Skeletal muscle tissue (tissue), 4 donors: ENCODE measurements around the gene MMP14. TPM values are rescaled to one million over a fixed set of nuclear protein-coding genes. Genes with fewer than 3 reads are reported as not detected.
"Not testable (repeated sequence)": the region's sequence is repeated elsewhere in the genome, so short reads cannot be mapped to it uniquely, and the experiment has no call there.

Experiments
- H3K27ac ChIP-seq: one replicate; pipeline ENCODE4 v1.7.0; 2013; ENCODE audit warnings: mild to moderate bottlenecking, low read depth, low read length, inconsistent platforms
- H3K27me3 ChIP-seq, 3 donors: one replicate each; pipeline ENCODE4 v1.7.0; 2013; ENCODE audit warnings: low read length in 3 of 3; ENCODE audit not compliant: control insufficient read depth in 3 of 3, insufficient read depth in 3 of 3
- H3K36me3 ChIP-seq, 3 donors: one replicate each; pipeline ENCODE4 v1.7.0; 2013; ENCODE audit warnings: low read length in 3 of 3; ENCODE audit not compliant: control insufficient read depth in 3 of 3, insufficient read depth in 3 of 3
- H3K4me1 ChIP-seq, 3 donors: one replicate each; pipeline ENCODE4 v1.7.0; 2013; ENCODE audit warnings: low read length in 3 of 3, mild to moderate bottlenecking in 3 of 3; ENCODE audit not compliant: control insufficient read depth in 3 of 3, insufficient read depth in 3 of 3
- H3K4me3 ChIP-seq, 3 donors: one replicate each; pipeline ENCODE4 v1.7.0; 2013; ENCODE audit warnings: low read length in 3 of 3
- H3K9ac ChIP-seq, 3 donors: one replicate each; pipeline ENCODE4 v1.7.0; 2013; ENCODE audit warnings: low read length in 3 of 3, mild to moderate bottlenecking in 3 of 3, moderate library complexity in 2 of 3, low read depth in 1 of 3
- H3K9me3 ChIP-seq, 3 donors: one replicate each; pipeline ENCODE4 v1.7.0; 2013; ENCODE audit warnings: low read length in 3 of 3; ENCODE audit not compliant: control insufficient read depth in 3 of 3
- total RNA-seq: library from RNA; depleted of rRNA; stranded (reverse); fragments of >200 nt; gene quantifications from one replicate; pipeline ENCODE4 v1.2.3, GENCODE V29; 2014
- donor health status: Osteomylitis.

MMP14 gene
- total RNA-seq, 1 donor from 2014 or later, result 96.0 TPM

- H3K4me1 ChIP-seq, result no peaks in the 10 kb centered on the region
- no peaks in the 10 kb centered on the region for H3K9me3 ChIP-seq
- H3K27me3 ChIP-seq, result peaks cover 0 to 3% (median 0%) of the 10 kb centered on the region in 3 donors
- H3K4me3 ChIP-seq, result no peak overlapping the region
- no peak overlapping the region for H3K9ac ChIP-seq
- no peak overlapping the region for H3K27ac ChIP-seq
- H3K36me3 ChIP-seq, result no peaks in the 10 kb centered on the region
These were observed 37.9 kb upstream of the MMP14 start for GRCh38 chr14:22798528-22798927.

GRCh38 chr14:22800346-22800745 lies 36.0 kb upstream of the MMP14 start:
- no peaks in the 10 kb centered on the region for H3K4me1 ChIP-seq

GRCh38 chr14:22801716-22802115 lies 34.7 kb upstream of the MMP14 start:
- Histone ChIP-seq H3K27ac (no peak overlapping the region), H3K27me3 (no peaks in the 10 kb centered on the region), H3K4me3 (no peak overlapping the region), H3K36me3 (no peaks in the 10 kb centered on the region), H3K9ac (no peak overlapping the region), H3K4me1 (no peaks in the 10 kb centered on the region), H3K9me3 (no peaks in the 10 kb centered on the region)

More at GRCh38 chr14:22800346-22800745, 36.0 kb upstream of the MMP14 start:
- no peak overlapping the region for H3K27ac ChIP-seq
- no peak overlapping the region for H3K4me3 ChIP-seq
- H3K27me3 ChIP-seq, result peaks cover 0 to 3% (median 0%) of the 10 kb centered on the region in 3 donors
- no peaks in the 10 kb centered on the region for H3K36me3 ChIP-seq
- H3K9me3 ChIP-seq, result no peaks in the 10 kb centered on the region
- H3K9ac ChIP-seq, result no peak overlapping the region

GRCh38 chr14:22802860-22803686 lies 33.3 kb upstream of the MMP14 start:
- Histone ChIP-seq H3K36me3 (no peaks in the 10 kb centered on the region), H3K4me1 (no peaks in the 10 kb centered on the region), H3K27ac (no peak overlapping the region)

GRCh38 chr14:22803687-22803974 lies 32.8 kb upstream of the MMP14 start:
- H3K9me3 ChIP-seq, result no peaks in the 10 kb centered on the region
- no peak overlapping the region for H3K4me3 ChIP-seq
- H3K9ac ChIP-seq, result no peak overlapping the region
- H3K27me3 ChIP-seq, result no peaks in the 10 kb centered on the region
- H3K27ac ChIP-seq, result no peak overlapping the region
- no peaks in the 10 kb centered on the region for H3K36me3 ChIP-seq
- no peaks in the 10 kb centered on the region for H3K4me1 ChIP-seq

More at GRCh38 chr14:22802860-22803686, 33.3 kb upstream of the MMP14 start:
- Histone ChIP-seq H3K9ac (no peak overlapping the region), H3K4me3 (no peak overlapping the region), H3K27me3 (no peaks in the 10 kb centered on the region), H3K9me3 (no peaks in the 10 kb centered on the region)

- H3K4me3 ChIP-seq, H3K27me3 ChIP-seq, H3K9me3 ChIP-seq, H3K27ac ChIP-seq, H3K4me1 ChIP-seq, H3K9ac ChIP-seq, H3K36me3 ChIP-seq: not testable (repeated sequence)
These were observed 31.1 kb upstream of the MMP14 start for GRCh38 chr14:22805235-22805634.

- no peaks in the 10 kb centered on the region for H3K36me3 ChIP-seq
- no peaks in the 10 kb centered on the region for H3K9me3 ChIP-seq
- H3K27ac ChIP-seq, result no peak overlapping the region
- no peak overlapping the region for H3K9ac ChIP-seq
- H3K4me3 ChIP-seq, result no peak overlapping the region
- H3K4me1 ChIP-seq, result no peaks in the 10 kb centered on the region
- no peaks in the 10 kb centered on the region for H3K27me3 ChIP-seq
These were observed 28.8 kb upstream of the MMP14 start for GRCh38 chr14:22807432-22808087.

- no peaks in the 10 kb centered on the region for H3K27me3 ChIP-seq
- H3K27ac ChIP-seq, result no peak overlapping the region
- H3K9ac ChIP-seq, result no peak overlapping the region
- H3K36me3 ChIP-seq, result no peaks in the 10 kb centered on the region
- H3K4me1 ChIP-seq, result no peaks in the 10 kb centered on the region
- H3K4me3 ChIP-seq, result no peak overlapping the region
- no peaks in the 10 kb centered on the region for H3K9me3 ChIP-seq
These were observed 27.8 kb upstream of the MMP14 start for GRCh38 chr14:22808388-22809209.

- Histone ChIP-seq H3K4me3 (no peak overlapping the region), H3K27ac (no peak overlapping the region), H3K27me3 (peaks cover 0 to 3% (median 0%) of the 10 kb centered on the region in 3 donors), H3K4me1 (peaks cover 0 to 6% (median 4%) of the 10 kb centered on the region in 3 donors), H3K36me3 (no peaks in the 10 kb centered on the region), H3K9ac (no peak overlapping the region), H3K9me3 (no peaks in the 10 kb centered on the region)
These were observed 24.7 kb upstream of the MMP14 start for GRCh38 chr14:22811722-22812121.

GRCh38 chr14:22812744-22813143 lies 23.6 kb upstream of the MMP14 start:
- H3K4me1 ChIP-seq, result peaks cover 0 to 6% (median 4%) of the 10 kb centered on the region in 3 donors

More at GRCh38 chr14:22812744-22813143, 23.6 kb upstream of the MMP14 start:
- Histone ChIP-seq H3K9me3 (no peaks in the 10 kb centered on the region), H3K9ac (no peak overlapping the region), H3K36me3 (no peaks in the 10 kb centered on the region), H3K27me3 (peaks cover 0 to 3% (median 0%) of the 10 kb centered on the region in 3 donors), H3K27ac (no peak overlapping the region), H3K4me3 (no peak overlapping the region)
